ENCODE measurements around the gene MIDN. TPM values are rescaled to one million over a fixed set of nuclear protein-coding genes. Genes with fewer than 3 reads are reported as not detected.

The MIDN gene
- total RNA-seq, 1 experiment from 2014 or later: 118 TPM

DNA sequence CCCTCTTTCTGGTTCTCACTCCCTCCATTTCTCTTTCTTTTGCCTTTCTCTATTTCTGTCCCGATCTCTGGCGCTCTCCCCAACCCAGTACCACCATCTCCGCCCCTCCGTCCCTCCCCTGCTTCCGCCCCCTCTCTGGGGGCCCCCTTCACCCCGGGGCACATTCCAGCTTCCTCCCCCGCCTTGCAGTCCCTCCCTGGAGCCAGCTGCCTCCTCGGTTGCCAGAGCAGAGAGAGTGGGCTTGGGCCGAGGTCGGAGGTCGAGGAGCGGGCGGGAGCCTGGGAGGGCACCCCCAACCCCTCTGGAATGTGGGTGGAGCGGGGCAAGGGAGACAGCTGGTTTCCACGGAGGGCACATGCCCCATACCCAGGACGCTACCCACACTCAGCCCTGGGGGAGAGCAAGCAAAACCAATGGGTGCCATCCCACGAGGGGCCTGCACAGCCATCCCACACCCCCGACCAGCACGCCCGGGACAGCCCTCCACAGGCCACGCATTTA is 14.3 kb downstream of the MIDN start:
- Histone ChIP-seq H3K4me3 (ENCODE audit: low read depth in 2 of 2, low read length in 2 of 2) (peak overlapping the region; percentile 60 to 70), H3K27me3 (ENCODE audit: control insufficient read depth, insufficient read depth, low read length) (no peaks in the 10 kb centered on the region), H3K9me3 (ENCODE audit: control insufficient read depth, insufficient read depth, low read depth, low read length) (no peaks in the 10 kb centered on the region), H3K4me1 (ENCODE audit: control insufficient read depth, insufficient read depth, low read length) (peaks cover 57% of the 10 kb centered on the region), H3K36me3 (ENCODE audit: control insufficient read depth, insufficient read depth, low read length) (no peaks in the 10 kb centered on the region; the same call in 1 of the 2 replicates), H3K27ac (ENCODE audit: low read length) (peak overlapping the region; percentile 95)
- intact Hi-C loops (cut with micrococcal nuclease; ENCODE audit: unreplicated experiment): no loop called here
- no TSS peak for BruUV-seq (replicated peaks)
- TF ChIP-seq, protein P1, sequence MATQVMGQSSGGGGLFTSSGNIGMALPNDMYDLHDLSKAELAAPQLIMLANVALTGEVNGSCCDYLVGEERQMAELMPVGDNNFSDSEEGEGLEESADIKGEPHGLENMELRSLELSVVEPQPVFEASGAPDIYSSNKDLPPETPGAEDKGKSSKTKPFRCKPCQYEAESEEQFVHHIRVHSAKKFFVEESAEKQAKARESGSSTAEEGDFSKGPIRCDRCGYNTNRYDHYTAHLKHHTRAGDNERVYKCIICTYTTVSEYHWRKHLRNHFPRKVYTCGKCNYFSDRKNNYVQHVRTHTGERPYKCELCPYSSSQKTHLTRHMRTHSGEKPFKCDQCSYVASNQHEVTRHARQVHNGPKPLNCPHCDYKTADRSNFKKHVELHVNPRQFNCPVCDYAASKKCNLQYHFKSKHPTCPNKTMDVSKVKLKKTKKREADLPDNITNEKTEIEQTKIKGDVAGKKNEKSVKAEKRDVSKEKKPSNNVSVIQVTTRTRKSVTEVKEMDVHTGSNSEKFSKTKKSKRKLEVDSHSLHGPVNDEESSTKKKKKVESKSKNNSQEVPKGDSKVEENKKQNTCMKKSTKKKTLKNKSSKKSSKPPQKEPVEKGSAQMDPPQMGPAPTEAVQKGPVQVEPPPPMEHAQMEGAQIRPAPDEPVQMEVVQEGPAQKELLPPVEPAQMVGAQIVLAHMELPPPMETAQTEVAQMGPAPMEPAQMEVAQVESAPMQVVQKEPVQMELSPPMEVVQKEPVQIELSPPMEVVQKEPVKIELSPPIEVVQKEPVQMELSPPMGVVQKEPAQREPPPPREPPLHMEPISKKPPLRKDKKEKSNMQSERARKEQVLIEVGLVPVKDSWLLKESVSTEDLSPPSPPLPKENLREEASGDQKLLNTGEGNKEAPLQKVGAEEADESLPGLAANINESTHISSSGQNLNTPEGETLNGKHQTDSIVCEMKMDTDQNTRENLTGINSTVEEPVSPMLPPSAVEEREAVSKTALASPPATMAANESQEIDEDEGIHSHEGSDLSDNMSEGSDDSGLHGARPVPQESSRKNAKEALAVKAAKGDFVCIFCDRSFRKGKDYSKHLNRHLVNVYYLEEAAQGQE (IDR thresholded peaks at IDR 0.05; ENCODE audit: insufficient read depth in 1 of 2, low read depth in 2 of 2, low read length in 1 of 2): no peak
- TF ChIP-seq TCF7L2 (IDR thresholded peaks at IDR 0.05; ENCODE audit: low read depth, low read length): no peak
- TF ChIP-seq, protein P2, sequence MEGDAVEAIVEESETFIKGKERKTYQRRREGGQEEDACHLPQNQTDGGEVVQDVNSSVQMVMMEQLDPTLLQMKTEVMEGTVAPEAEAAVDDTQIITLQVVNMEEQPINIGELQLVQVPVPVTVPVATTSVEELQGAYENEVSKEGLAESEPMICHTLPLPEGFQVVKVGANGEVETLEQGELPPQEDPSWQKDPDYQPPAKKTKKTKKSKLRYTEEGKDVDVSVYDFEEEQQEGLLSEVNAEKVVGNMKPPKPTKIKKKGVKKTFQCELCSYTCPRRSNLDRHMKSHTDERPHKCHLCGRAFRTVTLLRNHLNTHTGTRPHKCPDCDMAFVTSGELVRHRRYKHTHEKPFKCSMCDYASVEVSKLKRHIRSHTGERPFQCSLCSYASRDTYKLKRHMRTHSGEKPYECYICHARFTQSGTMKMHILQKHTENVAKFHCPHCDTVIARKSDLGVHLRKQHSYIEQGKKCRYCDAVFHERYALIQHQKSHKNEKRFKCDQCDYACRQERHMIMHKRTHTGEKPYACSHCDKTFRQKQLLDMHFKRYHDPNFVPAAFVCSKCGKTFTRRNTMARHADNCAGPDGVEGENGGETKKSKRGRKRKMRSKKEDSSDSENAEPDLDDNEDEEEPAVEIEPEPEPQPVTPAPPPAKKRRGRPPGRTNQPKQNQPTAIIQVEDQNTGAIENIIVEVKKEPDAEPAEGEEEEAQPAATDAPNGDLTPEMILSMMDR (IDR thresholded peaks at IDR 0.05): no peak
- no peak for TF ChIP-seq POLR2AphosphoS5 (IDR thresholded peaks at IDR 0.05; ENCODE audit: low read depth, low read length)
- TF ChIP-seq SIN3A (IDR thresholded peaks at IDR 0.05; ENCODE audit: borderline replicate concordance, insufficient read depth, low read depth, low read length): no peak
- in situ Hi-C loops (cut with HindIII; ENCODE audit: low pct_unique_long_range_greater_than_20kb, low sequenced_read_pairs): no loop called here
- CTCF ChIA-PET: interaction anchor here (1.3 kb wide), 1 partner anchor 18 kb away, joined by 4 read pairs; no protein-coding TSS in a partner anchor
- ATAC-seq: no peak
- DNase-seq (ENCODE audit: low read depth, low spot score): no peak
- POLR2A ChIA-PET: interaction anchor here (0.5 to 0.6 kb wide), 2 partner anchors 184 to 637 kb away, joined by 3 to 6 read pairs; no protein-coding TSS in a partner anchor

DNA sequence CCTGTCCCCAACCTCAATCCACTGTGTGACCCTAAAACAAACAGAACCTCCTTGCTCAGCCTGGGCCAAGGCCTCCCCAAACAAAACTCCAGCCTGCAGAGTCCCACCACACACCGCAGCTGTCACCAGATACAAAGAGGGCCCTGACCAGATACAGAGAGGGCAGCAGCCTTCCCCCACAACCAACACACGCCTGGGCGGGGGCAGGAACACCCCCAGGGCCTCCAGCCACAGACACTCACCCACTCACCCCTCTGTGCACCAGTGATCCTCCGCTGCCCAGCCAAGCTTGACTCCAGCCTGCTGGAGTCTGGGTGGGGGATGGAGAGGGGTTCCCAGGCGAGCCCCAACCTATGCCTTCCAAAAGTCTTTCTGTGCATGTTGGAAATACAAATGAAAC is 14.8 kb downstream of the MIDN start:
- H3K27ac ChIP-seq (ENCODE audit: low read length): peak overlapping the region; percentile 95
- CTCF ChIA-PET: no interaction called here

More for the DNA sequence above, 14.8 kb downstream of the MIDN start:
- TF ChIP-seq TCF7L2 (IDR thresholded peaks at IDR 0.05; ENCODE audit: low read depth, low read length) (no peak), SIN3A (IDR thresholded peaks at IDR 0.05; ENCODE audit: borderline replicate concordance, insufficient read depth, low read depth, low read length) (no peak), POLR2AphosphoS5 (IDR thresholded peaks at IDR 0.05; ENCODE audit: low read depth, low read length) (no peak)
- TF ChIP-seq, protein P1 (IDR thresholded peaks at IDR 0.05; ENCODE audit: insufficient read depth in 1 of 2, low read depth in 2 of 2, low read length in 1 of 2): no peak
- TF ChIP-seq, protein P2 (IDR thresholded peaks at IDR 0.05): no peak
- ATAC-seq (no peak), DNase-seq (ENCODE audit: low read depth, low spot score) (no peak)
- intact Hi-C loops (cut with micrococcal nuclease; ENCODE audit: unreplicated experiment): no loop called here
- H3K27me3 ChIP-seq (ENCODE audit: control insufficient read depth, insufficient read depth, low read length): no peaks in the 10 kb centered on the region
- H3K9me3 ChIP-seq (ENCODE audit: control insufficient read depth, insufficient read depth, low read depth, low read length): no peaks in the 10 kb centered on the region
- H3K4me1 ChIP-seq (ENCODE audit: control insufficient read depth, insufficient read depth, low read length): peaks cover 52% of the 10 kb centered on the region
- no peaks in the 10 kb centered on the region; the same call in 1 of the 2 replicates for H3K36me3 ChIP-seq (ENCODE audit: control insufficient read depth, insufficient read depth, low read length)
- in situ Hi-C loops (cut with HindIII; ENCODE audit: low pct_unique_long_range_greater_than_20kb, low sequenced_read_pairs): no loop called here
- no peak overlapping the region for H3K4me3 ChIP-seq (ENCODE audit: low read depth in 2 of 2, low read length in 2 of 2)
- BruUV-seq (replicated peaks): no TSS peak
- POLR2A ChIA-PET: no interaction called here

Measured in Panc1 (cell line).